ENCODE data around the gene TRIM37. TPM values are rescaled to one million over a fixed set of nuclear protein-coding genes. Genes with fewer than 3 reads are reported as not detected.
A peak's percentile ranks its signal among the peaks of the same experiment; 100 is the strongest.

Gene TRIM37
- total RNA-seq, 1 donor from 2014 or later = 43.9 TPM

DNA sequence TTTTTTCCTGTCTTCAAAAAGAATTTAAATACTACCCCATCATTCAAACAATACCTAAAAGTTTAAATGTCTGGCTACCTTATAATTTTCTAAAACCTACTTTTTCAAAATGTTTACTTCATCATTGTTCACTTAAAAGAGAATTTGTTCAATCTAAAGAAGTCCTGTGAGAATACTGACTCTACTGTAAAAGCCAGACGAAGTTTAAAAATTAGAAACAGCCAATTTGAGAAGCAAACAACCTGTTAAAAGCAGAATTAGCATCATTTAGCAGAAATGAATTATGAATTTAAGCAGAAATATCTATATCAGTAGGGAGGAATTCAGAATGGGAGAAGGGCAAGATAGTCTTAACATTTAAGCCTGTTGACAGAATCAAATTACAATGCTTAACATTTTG lies 46.2 kb upstream of the TRIM37 start:
- no peaks in the 10 kb centered on the region for H3K27me3 Mint-ChIP-seq (ENCODE audit: low read depth)
- no peaks in the 10 kb centered on the region for H3K9me3 Mint-ChIP-seq (ENCODE audit: low read depth)
- H3K4me1 Mint-ChIP-seq (ENCODE audit: low read depth) = peaks cover 57% of the 10 kb centered on the region
- TF ChIP-seq, protein P1, sequence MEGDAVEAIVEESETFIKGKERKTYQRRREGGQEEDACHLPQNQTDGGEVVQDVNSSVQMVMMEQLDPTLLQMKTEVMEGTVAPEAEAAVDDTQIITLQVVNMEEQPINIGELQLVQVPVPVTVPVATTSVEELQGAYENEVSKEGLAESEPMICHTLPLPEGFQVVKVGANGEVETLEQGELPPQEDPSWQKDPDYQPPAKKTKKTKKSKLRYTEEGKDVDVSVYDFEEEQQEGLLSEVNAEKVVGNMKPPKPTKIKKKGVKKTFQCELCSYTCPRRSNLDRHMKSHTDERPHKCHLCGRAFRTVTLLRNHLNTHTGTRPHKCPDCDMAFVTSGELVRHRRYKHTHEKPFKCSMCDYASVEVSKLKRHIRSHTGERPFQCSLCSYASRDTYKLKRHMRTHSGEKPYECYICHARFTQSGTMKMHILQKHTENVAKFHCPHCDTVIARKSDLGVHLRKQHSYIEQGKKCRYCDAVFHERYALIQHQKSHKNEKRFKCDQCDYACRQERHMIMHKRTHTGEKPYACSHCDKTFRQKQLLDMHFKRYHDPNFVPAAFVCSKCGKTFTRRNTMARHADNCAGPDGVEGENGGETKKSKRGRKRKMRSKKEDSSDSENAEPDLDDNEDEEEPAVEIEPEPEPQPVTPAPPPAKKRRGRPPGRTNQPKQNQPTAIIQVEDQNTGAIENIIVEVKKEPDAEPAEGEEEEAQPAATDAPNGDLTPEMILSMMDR (IDR thresholded peaks at IDR 0.05) = no peak
- DNase-seq (ENCODE audit: low spot score) = no peak
- H3K4me3 Mint-ChIP-seq (ENCODE audit: unreplicated experiment) = no peak overlapping the region
- H3K27ac Mint-ChIP-seq (ENCODE audit: unreplicated experiment) = no peak overlapping the region
- H3K36me3 Mint-ChIP-seq (ENCODE audit: low read depth) = no peaks in the 10 kb centered on the region

DNA sequence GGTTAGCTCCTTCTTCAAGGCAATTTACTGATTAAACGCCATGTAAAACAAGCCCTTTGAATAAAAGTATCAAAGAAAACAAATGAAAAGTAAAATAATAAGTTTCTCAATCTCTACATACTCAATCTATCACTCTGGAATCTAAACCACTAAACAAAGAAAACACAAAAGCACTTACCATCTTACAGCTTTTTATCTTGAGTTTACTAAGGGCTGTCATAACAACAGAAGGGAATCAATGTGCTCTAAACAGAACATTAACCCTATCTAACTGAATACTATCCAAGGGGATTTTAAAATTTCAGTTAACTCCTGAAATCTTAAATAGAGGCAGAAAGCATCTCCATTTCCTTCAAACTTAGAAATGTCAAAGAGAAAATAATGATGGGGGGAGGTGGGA lies 44.9 kb upstream of the TRIM37 start:
- H3K9me3 Mint-ChIP-seq (ENCODE audit: low read depth) = no peaks in the 10 kb centered on the region
- TF ChIP-seq, protein P1 (IDR thresholded peaks at IDR 0.05) = no peak
- H3K27ac Mint-ChIP-seq (ENCODE audit: unreplicated experiment) = no peak overlapping the region
- peak overlapping the region; percentile 38 for H3K4me3 Mint-ChIP-seq (ENCODE audit: unreplicated experiment)
- no peaks in the 10 kb centered on the region for H3K36me3 Mint-ChIP-seq (ENCODE audit: low read depth)
- H3K27me3 Mint-ChIP-seq (ENCODE audit: low read depth) = no peaks in the 10 kb centered on the region
- DNase-seq (ENCODE audit: low spot score) = no peak
- peaks cover 51% of the 10 kb centered on the region for H3K4me1 Mint-ChIP-seq (ENCODE audit: low read depth)

DNA sequence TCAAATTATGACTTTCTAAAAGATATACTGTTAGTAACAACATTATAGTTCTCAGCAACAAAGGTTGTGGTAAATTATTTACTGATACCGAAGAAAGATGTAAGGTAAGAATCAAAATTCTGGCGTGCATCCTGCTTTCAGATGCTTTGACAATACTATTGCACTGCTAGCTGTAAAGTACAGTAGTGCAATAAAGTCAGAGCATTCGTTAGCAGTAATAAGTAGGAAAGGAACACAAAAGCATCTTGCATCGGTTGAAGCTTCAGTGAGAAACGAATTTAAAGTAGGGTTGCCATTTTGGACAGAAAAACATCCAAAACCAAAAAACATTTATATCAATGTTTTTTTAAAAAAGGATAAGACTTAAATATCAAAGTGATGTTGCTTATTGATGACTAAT lies 44.3 kb upstream of the TRIM37 start:
- no peak for DNase-seq (ENCODE audit: low spot score)
- H3K27ac Mint-ChIP-seq (ENCODE audit: unreplicated experiment) = no peak overlapping the region
- H3K36me3 Mint-ChIP-seq (ENCODE audit: low read depth) = no peaks in the 10 kb centered on the region
- no peaks in the 10 kb centered on the region for H3K27me3 Mint-ChIP-seq (ENCODE audit: low read depth)
- H3K9me3 Mint-ChIP-seq (ENCODE audit: low read depth) = no peaks in the 10 kb centered on the region
- no peak overlapping the region for H3K4me3 Mint-ChIP-seq (ENCODE audit: unreplicated experiment)
- TF ChIP-seq, protein P1 (IDR thresholded peaks at IDR 0.05) = no peak
- H3K4me1 Mint-ChIP-seq (ENCODE audit: low read depth) = peaks cover 51% of the 10 kb centered on the region

DNA sequence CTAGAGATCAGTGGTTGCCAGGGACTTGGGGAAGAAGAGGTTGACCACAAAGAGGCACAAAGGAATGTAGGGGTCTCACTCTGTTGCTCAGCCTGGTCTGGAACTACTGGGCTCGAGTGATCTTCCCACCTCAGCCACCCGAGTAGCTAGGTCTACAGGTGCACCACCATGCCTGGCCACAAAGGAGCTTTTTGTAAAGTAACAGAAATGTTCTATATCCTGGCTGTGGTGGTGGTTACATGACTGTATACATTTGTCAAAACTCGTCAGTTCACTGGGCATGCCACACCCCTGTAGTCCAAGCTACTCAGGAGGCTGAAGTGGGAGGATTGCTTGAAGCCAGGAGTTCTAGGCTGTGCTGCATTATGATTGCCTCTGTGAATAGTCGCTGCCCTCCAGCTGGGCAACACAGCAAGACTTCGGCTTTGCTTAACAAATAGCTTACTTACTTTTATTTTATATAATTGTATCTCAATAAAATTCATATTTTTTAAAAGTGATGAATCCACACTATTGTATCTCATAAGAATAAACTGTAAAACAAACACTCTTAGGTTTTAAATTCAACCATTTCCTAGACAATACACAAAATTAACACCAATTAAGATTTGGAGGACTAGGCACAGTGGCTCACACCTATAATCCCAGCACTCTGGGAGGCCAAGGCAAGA lies 43.3 kb upstream of the TRIM37 start:
- Mint-ChIP-seq H3K27ac (ENCODE audit: unreplicated experiment) (peak overlapping the region; percentile 66), H3K36me3 (ENCODE audit: low read depth) (no peaks in the 10 kb centered on the region), H3K4me3 (ENCODE audit: unreplicated experiment) (no peak overlapping the region), H3K4me1 (ENCODE audit: low read depth) (peaks cover 53% of the 10 kb centered on the region), H3K9me3 (ENCODE audit: low read depth) (no peaks in the 10 kb centered on the region), H3K27me3 (ENCODE audit: low read depth) (no peaks in the 10 kb centered on the region)
- TF ChIP-seq, protein P1 (IDR thresholded peaks at IDR 0.05) = no peak
- no peak for DNase-seq (ENCODE audit: low spot score)

DNA sequence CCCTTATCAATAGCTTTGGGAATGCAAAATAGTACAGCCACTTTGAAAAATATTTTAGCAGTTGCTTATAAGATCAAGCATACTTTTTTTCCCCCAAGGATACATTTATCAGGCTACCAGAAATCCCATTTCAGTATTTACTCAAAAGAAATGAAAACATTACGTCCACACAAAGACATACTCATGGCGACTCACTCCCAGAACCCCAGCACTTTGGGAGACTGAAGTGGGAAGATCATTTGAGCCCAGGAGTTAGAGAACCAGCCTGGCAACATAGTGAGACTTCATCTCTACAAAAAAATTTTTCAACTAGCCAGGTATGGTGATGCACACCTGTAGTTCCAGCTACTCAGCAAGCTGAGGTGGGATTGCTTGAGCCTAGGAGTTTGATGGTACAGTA lies 42.4 kb upstream of the TRIM37 start:
- Mint-ChIP-seq H3K27me3 (ENCODE audit: low read depth) (no peaks in the 10 kb centered on the region), H3K27ac (ENCODE audit: unreplicated experiment) (peak overlapping the region; percentile 71), H3K9me3 (ENCODE audit: low read depth) (no peaks in the 10 kb centered on the region), H3K36me3 (ENCODE audit: low read depth) (no peaks in the 10 kb centered on the region), H3K4me1 (ENCODE audit: low read depth) (peaks cover 53% of the 10 kb centered on the region), H3K4me3 (ENCODE audit: unreplicated experiment) (no peak overlapping the region)
- DNase-seq (ENCODE audit: low spot score) = no peak
- TF ChIP-seq, protein P1 (IDR thresholded peaks at IDR 0.05) = no peak
